HL-60 (cell line): ENCODE measurements around the gene NAE1.

Experiments
- DNase-seq, 2 experiments: peaks; one replicate each; pipeline ENCODE4 v3.0.0-alpha.2; 2010 to 2020; ENCODE audit warnings: low read depth in 1 of 2, low spot score in 1 of 2
- H3K27ac ChIP-seq: fragments of 250-450 bp; sonication (Bioruptor Pico); replicated peaks from 2 replicates; pipeline ENCODE4 v1.5.1; 2020; ENCODE audit warnings: mild to moderate bottlenecking, moderate library complexity
- H3K27me3 ChIP-seq: fragments of 250-450 bp; sonication (Bioruptor Pico); 2 replicates; pipeline ENCODE4 v1.5.1; 2021; ENCODE audit warnings: mild to moderate bottlenecking, moderate library complexity; ENCODE audit not compliant: insufficient read depth, poor library complexity, severe bottlenecking
- H3K4me3 ChIP-seq: replicated peaks from 2 replicates; pipeline ENCODE4 v1.5.1; 2011; ENCODE audit warnings: mild to moderate bottlenecking, control low read depth, low read length; ENCODE audit not compliant: insufficient read depth
- GABPA ChIP-seq: IDR thresholded peaks from 2 replicates; pipeline ENCODE4 v1.6.1; 2012; ENCODE audit warnings: low read depth
- POLR2AphosphoS5 ChIP-seq: IDR thresholded peaks from 2 replicates; pipeline ENCODE4 v1.6.1; 2012; ENCODE audit warnings: low read depth
- SPI1 ChIP-seq: IDR thresholded peaks from 2 replicates; pipeline ENCODE4 v1.6.1; 2012; ENCODE audit warnings: low read depth, mild to moderate bottlenecking, borderline replicate concordance
- TF ChIP-seq, protein P1 (sequence below): IDR thresholded peaks from 2 replicates; pipeline ENCODE4 v1.6.1; 2012; ENCODE audit warnings: low read depth; ENCODE audit not compliant: insufficient replicate concordance
- TF ChIP-seq, protein P2 (sequence below): IDR thresholded peaks from one replicate; pipeline ENCODE4 v1.5.1; 2011; ENCODE audit warnings: low read length, control low read depth, inconsistent platforms; ENCODE audit not compliant: insufficient read depth

The NAE1 gene

DNA sequence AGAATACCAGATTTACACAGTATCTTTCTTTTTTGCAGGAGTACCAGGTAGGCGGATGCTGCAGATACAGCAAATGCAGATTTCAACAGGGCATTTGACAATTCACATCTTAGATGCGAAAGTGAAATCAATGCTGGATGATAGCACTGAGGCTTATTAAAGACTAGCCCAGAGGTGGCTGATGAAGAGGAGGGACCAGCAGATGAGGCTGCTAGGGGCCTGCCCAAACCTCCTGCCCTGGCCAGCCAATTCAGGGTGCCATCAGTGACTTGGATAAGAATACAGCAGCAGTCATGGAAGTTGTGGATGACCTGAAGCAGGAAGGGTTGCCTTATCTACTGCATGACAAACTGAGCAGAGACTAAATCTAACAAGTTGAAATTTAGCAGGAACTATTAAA, 77.8 kb downstream of the NAE1 start:
- Histone ChIP-seq H3K4me3 (no peak overlapping the region), H3K27me3 (no peaks in the 10 kb centered on the region), H3K27ac (no peak overlapping the region)
- TF ChIP-seq SPI1 (no peak), GABPA (no peak), POLR2AphosphoS5 (no peak)
- TF ChIP-seq, protein P1, sequence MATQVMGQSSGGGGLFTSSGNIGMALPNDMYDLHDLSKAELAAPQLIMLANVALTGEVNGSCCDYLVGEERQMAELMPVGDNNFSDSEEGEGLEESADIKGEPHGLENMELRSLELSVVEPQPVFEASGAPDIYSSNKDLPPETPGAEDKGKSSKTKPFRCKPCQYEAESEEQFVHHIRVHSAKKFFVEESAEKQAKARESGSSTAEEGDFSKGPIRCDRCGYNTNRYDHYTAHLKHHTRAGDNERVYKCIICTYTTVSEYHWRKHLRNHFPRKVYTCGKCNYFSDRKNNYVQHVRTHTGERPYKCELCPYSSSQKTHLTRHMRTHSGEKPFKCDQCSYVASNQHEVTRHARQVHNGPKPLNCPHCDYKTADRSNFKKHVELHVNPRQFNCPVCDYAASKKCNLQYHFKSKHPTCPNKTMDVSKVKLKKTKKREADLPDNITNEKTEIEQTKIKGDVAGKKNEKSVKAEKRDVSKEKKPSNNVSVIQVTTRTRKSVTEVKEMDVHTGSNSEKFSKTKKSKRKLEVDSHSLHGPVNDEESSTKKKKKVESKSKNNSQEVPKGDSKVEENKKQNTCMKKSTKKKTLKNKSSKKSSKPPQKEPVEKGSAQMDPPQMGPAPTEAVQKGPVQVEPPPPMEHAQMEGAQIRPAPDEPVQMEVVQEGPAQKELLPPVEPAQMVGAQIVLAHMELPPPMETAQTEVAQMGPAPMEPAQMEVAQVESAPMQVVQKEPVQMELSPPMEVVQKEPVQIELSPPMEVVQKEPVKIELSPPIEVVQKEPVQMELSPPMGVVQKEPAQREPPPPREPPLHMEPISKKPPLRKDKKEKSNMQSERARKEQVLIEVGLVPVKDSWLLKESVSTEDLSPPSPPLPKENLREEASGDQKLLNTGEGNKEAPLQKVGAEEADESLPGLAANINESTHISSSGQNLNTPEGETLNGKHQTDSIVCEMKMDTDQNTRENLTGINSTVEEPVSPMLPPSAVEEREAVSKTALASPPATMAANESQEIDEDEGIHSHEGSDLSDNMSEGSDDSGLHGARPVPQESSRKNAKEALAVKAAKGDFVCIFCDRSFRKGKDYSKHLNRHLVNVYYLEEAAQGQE: no peak
- TF ChIP-seq, protein P2, sequence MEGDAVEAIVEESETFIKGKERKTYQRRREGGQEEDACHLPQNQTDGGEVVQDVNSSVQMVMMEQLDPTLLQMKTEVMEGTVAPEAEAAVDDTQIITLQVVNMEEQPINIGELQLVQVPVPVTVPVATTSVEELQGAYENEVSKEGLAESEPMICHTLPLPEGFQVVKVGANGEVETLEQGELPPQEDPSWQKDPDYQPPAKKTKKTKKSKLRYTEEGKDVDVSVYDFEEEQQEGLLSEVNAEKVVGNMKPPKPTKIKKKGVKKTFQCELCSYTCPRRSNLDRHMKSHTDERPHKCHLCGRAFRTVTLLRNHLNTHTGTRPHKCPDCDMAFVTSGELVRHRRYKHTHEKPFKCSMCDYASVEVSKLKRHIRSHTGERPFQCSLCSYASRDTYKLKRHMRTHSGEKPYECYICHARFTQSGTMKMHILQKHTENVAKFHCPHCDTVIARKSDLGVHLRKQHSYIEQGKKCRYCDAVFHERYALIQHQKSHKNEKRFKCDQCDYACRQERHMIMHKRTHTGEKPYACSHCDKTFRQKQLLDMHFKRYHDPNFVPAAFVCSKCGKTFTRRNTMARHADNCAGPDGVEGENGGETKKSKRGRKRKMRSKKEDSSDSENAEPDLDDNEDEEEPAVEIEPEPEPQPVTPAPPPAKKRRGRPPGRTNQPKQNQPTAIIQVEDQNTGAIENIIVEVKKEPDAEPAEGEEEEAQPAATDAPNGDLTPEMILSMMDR: no peak
- DNase-seq: no peak
